NCI-H774 (cell line): ENCODE data around the gene PLSCR1.
A peak's percentile ranks its signal among the peaks of the same experiment; 100 is the strongest.
"Not testable (repeated sequence)": the region's sequence is repeated elsewhere in the genome, so short reads cannot be mapped to it uniquely, and the experiment has no call there.

Experiments
- DNase-seq: peaks from one replicate; lab custom pipeline; 2025; lab: John Stamatoyannopoulos, UW

The PLSCR1 gene

DNA sequence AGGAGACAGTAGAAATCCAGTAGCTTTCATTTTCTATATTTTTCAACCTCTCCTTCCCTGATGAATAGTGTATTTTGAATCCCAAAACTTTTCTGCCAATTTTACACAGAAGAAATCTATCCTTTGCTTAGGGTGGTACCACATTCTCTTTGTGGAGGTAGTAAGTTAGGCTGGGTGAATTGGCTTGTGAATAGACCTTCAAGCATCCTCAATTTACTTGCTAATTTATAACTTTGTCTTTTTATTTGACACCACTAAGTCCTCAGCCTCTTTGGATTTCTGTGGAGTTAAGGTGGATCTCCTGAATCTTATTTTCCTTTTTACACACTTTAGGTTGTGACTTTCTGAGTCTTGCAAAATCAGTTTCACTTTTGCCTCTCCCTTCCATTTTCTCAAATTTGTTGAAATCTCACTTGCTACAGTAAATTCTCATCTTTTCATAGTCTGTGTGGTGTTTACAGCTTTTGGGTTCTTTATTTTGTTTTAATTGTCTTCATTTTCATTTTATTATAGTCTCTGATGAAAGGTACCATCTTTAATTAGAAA lies 5.7 kb upstream of the PLSCR1 start:
- no peak for DNase-seq

DNA sequence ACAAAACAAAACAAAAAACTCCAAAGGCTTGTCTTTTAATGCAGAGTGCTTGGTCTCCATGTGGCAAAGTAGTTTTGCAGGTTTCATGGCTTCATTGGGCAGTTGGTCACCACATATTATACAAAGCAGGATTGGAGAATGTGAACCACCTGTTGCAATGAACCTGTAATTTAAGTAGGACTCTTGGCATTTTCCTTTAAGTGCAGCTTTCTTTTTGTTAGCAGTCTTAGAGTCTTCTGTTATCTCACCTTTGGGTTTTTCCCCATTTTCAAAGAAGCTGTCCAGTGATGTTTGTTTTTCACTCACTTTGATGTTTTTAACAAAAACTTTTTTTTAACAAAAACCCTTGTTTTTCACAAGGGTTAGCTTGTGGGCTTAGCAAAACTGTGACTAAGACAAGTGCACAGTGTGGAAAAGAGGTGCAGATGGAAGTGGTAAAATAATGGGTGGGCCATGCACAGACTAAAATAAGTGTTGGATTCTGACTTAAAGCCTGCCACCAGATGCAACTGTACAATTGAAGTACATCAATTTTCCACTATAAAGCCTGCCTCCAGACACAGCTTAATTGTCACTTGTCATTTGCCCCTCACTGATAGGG lies 2.9 kb upstream of the PLSCR1 start:
- no peak for DNase-seq

DNA sequence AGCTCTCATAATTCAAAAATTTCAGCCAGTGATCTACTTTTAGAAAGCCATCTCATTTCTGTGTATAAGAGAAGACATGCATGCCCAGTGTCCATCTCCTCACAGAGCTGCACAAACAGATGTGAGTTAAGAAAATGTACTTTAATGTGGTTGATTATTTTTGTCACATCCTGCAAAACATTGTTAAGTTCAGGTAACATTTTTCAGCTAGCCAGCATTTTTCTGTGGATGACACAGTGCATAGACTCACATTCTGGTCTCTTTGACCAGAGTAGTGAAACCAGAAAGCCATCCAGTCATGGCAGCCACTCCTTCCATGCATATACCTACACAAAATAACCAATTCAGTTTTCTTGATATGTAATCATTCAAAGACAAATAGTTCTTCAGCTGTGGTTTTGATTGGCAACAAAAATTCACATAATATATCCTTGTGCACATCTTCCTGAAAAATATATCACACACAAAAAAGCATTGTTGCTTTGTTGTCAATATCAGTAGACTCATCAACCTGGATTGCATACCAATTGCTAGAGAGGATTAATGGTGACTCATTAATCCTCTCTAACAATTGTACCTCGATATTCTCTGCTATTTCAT lies 2.1 kb upstream of the PLSCR1 start:
- no peak for DNase-seq

- DNase-seq = no peak
These were observed 622 bp upstream of the PLSCR1 start for GRCh38 chr3:146544929-146545528.

GRCh38 chr3:146543461-146544001 lies 876 bp downstream of the PLSCR1 start:
- DNase-seq = no peak

DNA sequence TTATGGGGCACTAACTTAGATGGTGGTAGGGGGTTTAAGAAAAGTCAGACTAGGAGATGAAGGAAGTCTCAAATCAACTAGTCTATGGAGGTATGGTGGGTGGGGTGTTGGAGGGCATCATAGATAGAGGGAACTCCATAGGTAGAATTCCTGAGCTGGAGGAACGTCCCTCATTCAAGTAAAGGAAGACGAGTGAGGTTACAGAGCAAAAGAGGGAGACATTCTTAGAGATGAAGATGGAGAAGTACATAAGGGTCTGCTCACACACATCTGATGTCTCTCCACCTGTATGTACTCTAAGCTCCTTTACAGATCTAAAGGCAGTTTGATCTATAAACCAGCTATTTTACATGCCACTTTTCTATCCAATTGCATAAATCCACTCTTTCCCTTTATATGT lies 1.4 kb downstream of the PLSCR1 start:
- DNase-seq = no peak

- DNase-seq = no peak
These were observed 2.2 kb downstream of the PLSCR1 start for GRCh38 chr3:146542179-146542578.

DNA sequence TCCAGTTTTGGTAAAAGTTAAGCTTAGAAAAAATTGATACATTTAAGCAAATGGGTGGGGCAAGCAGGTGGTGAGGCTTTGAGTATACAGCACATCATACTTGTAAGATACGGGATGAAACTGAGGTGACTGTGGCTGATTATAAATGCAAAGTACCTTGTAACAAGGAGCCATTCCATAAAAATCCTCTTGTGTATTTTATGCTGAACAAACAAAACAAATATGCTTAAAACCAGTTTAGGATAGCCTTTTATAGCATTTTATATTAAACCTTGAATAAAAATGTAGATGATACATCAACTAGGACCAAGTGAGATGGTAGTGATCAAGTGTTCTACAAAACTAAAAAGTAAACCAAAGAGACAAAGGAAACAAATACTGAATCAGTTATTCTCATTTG lies 3.4 kb downstream of the PLSCR1 start:
- DNase-seq = no peak

DNA sequence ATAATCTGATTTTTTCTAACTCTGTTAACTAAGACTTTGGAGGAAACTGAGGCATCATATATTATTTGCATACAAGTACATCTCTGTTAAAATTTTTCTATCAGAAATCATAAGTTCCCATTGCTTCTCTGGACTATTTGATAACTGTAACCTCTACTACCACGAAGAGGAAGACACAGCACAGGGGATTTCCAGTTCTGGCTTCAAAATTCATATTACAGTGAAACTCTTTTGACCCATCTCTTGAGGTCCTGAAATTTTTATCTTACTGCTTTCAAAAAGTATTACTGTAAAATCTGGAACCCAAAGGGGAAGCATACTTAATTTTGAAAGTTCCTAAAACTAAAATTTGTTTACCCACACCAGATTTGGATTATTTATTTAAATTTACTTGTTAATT lies 4.2 kb downstream of the PLSCR1 start:
- no peak for DNase-seq

- no peak for DNase-seq
These were observed 5.1 kb downstream of the PLSCR1 start for GRCh38 chr3:146539315-146539714.

DNA sequence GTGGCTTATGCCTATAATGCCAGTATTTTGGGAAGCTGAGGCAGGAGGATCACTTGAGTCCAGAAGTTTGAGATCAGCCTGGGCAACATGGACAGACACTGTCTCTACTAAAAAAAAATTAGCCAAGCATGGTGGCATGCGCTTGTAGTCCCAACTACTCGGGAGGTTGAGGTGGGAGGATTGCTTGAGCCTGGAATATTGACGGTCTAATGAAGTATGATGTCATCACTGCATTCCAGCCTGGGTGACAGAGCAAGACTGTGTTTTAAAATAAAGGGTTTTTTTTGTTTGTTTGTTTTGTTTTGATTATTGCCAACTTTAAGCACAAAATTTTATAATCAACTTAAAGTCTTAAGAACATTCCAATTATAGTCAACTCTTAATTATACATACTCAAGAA lies 6.8 kb downstream of the PLSCR1 start:
- DNase-seq = no peak

DNA sequence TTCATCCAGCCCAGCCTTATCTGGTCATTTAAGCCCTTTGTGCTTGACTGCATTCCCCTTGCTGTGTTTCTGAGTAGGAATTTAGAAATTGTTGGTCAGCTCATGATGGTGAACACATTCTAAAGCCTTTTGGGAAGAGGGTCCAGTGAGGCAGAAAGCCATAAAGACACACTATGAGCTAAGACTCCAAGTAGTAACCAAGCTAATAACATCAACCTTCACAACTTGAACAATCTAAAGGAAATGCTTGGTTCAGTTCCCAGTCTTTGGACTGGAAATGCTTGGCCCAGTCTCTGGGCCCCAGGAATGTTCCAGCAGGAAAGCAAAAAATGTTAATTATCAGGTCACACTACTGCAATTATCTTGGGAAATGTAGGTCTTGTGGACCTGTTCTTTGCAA lies 7.7 kb downstream of the PLSCR1 start:
- no peak for DNase-seq

- DNase-seq = no peak
These were observed 12.0 kb downstream of the PLSCR1 start for GRCh38 chr3:146532406-146532805.

DNA sequence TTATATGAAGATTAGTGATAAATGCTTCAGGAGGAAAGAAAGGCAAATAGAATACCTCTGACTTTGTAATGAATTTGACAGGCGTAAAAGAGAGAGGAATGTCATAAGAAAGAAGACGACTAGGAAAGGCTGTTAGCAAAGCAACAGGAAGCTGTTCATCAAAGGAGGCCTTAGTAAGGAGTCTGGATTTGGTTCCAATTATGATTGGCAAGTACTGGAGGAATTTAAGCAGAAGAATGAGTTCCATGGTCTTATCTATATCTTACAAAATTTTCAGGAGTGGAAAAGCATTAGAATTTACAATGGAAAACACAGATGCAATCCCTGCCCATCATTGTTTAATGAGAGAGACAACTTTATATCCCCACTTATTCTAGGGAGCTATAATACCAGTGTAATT lies 13.8 kb downstream of the PLSCR1 start:
- DNase-seq = no peak

GRCh38 chr3:146529021-146529420 lies 15.4 kb downstream of the PLSCR1 start:
- DNase-seq = no peak

DNA sequence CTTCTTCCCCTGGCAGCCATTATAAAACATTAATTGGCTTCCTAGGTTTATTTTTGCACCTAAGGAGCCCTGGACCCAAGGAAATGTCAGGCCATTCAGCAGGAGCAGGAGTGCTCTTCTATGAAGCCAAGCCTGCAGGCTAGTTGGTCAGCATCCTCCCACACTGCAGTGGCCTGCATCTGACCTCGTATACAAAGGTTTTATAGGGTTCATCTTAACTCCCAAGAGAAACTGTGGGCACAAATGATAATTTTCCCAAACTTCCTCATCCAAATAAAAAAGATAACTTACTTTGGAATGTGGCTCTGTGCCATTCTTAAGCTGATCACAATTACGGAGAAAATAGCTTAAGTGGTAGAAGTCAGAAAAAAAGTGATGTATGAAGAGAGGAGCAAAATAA lies 19.4 kb downstream of the PLSCR1 start:
- DNase-seq = no peak

GRCh38 chr3:146523531-146523930 lies 20.9 kb downstream of the PLSCR1 start:
- DNase-seq = no peak

DNA sequence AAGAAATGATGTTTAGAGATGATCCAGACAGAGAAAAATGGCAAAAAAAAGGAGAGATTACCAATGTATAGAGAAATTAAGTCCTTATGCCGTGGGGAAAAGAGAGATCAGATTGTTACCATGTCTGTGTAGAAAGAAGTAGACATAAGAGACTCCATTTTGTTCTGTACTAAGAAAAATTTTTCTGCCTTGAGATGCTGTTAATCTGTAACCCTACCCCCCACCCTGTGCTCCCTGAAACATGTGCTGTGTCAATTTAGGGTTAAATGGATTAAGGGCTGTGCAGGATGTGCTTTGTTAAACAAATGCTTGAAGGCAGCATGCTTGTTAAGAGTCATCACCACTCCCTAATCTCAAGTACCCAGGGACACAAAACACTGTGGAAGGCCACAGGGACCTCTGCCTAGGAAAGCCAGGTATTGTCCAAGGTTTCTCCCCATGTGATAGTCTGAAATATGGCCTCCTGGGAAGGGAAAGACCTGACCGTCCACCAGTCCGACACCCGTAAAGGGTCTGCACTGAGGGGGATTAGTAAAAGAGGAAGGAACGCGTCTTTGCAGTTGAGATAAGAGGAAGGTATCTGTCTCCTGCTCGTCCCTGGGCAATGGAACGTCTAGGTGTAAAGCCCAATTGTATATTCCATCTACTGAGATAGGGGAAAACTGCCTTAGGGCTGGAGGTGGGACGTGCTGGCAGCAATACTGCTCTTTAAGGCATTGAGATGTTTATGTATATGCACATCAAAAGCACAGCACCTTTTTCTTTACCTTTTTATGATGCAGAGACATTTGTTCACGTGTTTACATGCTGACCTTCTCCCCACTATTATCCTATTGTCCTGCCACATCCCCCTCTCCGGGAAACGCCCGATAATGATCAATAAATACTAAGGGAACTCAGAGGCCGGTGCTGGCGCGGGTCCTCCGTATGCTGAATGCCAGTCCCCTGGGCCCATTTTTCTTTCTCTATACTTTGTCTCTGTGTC lies 21.9 kb downstream of the PLSCR1 start:
- DNase-seq = not testable (repeated sequence)

- DNase-seq = no peak
These were observed 23.0 kb downstream of the PLSCR1 start for GRCh38 chr3:146521394-146521793.

- no peak for DNase-seq
These were observed 24.6 kb downstream of the PLSCR1 start for GRCh38 chr3:146519810-146520209.

DNA sequence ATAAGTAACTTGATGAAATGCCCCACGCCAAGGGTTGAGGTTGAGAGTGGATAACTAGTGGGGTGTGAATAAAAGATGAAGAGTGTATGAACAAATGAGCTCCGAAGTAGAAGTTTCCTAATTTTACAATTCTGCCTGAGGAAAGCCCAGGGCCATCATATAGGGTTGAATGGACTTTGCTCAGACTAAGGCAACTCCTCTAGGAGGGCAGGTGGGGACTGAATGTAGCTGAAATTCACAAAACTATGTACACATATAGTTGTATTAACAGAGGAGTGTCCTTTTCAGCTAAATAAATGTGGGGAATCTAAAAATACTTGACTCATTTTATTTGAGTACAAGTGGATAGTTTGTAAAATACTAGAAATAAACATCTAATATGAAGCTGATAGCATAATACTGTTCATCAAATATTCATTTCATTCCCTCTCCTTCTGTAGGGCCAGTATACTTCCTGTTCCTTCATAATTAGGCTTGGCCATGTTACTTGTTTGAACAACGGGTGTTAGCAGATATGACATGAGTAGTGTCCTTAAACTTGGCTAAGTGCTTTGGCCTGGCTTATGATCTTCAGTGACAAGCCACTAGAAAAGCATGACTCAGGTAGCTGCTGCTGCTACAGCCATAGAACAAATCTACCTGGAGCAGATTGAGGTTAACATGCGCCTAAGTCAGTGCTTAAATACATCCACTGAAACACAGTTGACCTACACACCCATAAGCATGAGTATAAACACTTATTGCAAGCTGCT lies 26.5 kb downstream of the PLSCR1 start:
- DNase-seq = peak; percentile 57
